ENCODE data around the gene ANAPC16.
"Not testable (repeated sequence)": the region's sequence is repeated elsewhere in the genome, so short reads cannot be mapped to it uniquely, and the experiment has no call there.

Gene ANAPC16

GRCh38 chr10:72245949-72246525, 30.2 kb downstream of the ANAPC16 start:
- no peak for DNase-seq

- DNase-seq, result peak; percentile 67 to 76
Measured at GRCh38 chr10:72248468-72249151, 32.8 kb downstream of the ANAPC16 start.

GRCh38 chr10:72249176-72249862, 33.5 kb downstream of the ANAPC16 start:
- DNase-seq, result not testable (repeated sequence)

GRCh38 chr10:72250666-72251065, 34.9 kb downstream of the ANAPC16 start:
- DNase-seq, result no peak

GRCh38 chr10:72251635-72252034, 35.8 kb downstream of the ANAPC16 start:
- DNase-seq, result no peak

- no peak for DNase-seq
Measured at GRCh38 chr10:72252972-72253371, 37.2 kb downstream of the ANAPC16 start.

- DNase-seq, result no peak
Measured at GRCh38 chr10:72253578-72253977, 37.8 kb downstream of the ANAPC16 start.

- DNase-seq, result peak; percentile 49 to 53
Measured at GRCh38 chr10:72254813-72255568, 39.2 kb downstream of the ANAPC16 start.

- DNase-seq, result no peak
Measured at GRCh38 chr10:72255977-72256729, 40.3 kb downstream of the ANAPC16 start.

- peak in 1 of 2 experiments; percentile 36 for DNase-seq
Measured at GRCh38 chr10:72257051-72257892, 41.5 kb downstream of the ANAPC16 start.

GRCh38 chr10:72258617-72259016, 42.8 kb downstream of the ANAPC16 start:
- DNase-seq, result no peak

GRCh38 chr10:72259491-72260238, 43.9 kb downstream of the ANAPC16 start:
- DNase-seq, result peak in 1 of 2 experiments; percentile 41

GRCh38 chr10:72260239-72260975, 44.6 kb downstream of the ANAPC16 start:
- peak; percentile 92 to 94 for DNase-seq

- DNase-seq, result peak; percentile 68 to 77
Measured at GRCh38 chr10:72260976-72261783, 45.4 kb downstream of the ANAPC16 start.

- no peak for DNase-seq
Measured at GRCh38 chr10:72261784-72262404, 46.1 kb downstream of the ANAPC16 start.

- DNase-seq, result no peak
Measured at GRCh38 chr10:72263613-72264241, 47.9 kb downstream of the ANAPC16 start.

- no peak for DNase-seq
Measured at GRCh38 chr10:72264536-72264935, 48.7 kb downstream of the ANAPC16 start.

GRCh38 chr10:72265508-72265907, 49.7 kb downstream of the ANAPC16 start:
- DNase-seq, result no peak
